ENCODE results near the gene FAM234B.

The FAM234B gene

GRCh38 chr12:13044002-13044905 is at the start of gene FAM234B:
Gene FAM234B (plus strand): TSS chr12:13044381. CDS start chr12:13044404, 23 bp downstream.
- FAIRE-seq (peak; percentile 71), DNase-seq (ENCODE audit: extremely low spot score, insufficient read length, low read depth) (peak; percentile 71)

DNA sequence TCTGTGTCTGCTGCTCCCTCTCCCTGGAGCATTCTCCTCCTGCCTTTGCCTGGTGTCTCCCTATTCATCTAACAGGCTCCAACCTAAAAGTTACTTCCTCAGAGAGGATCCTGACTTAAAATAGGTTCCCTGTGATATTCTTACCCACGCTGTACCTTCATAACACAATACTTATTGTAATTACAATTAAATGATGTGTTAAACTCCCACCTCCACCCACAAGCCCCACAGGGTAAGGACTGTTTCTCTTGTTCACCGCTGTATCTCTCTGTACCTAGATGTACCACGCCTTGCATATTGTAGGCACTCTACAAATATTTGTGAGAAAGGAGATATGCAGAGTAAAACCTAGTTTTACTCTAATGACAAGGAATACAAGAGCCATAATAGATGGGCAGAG is 49.1 kb upstream of the FAM234B start:
- FAIRE-seq, result no peak
- DNase-seq (ENCODE audit: extremely low spot score, insufficient read length, low read depth), result no peak

GRCh38 chr12:12996209-12996608 is 48.0 kb upstream of the FAM234B start:
- DNase-seq (ENCODE audit: extremely low spot score, insufficient read length, low read depth) (no peak), FAIRE-seq (no peak)

- FAIRE-seq (no peak), DNase-seq (ENCODE audit: extremely low spot score, insufficient read length, low read depth) (no peak)
These were observed 47.0 kb upstream of the FAM234B start for GRCh38 chr12:12997156-12997555.

GRCh38 chr12:12997734-12998133 is 46.4 kb upstream of the FAM234B start:
- FAIRE-seq (no peak), DNase-seq (ENCODE audit: extremely low spot score, insufficient read length, low read depth) (no peak)

- DNase-seq (ENCODE audit: extremely low spot score, insufficient read length, low read depth) (no peak), FAIRE-seq (no peak)
These were observed 45.9 kb upstream of the FAM234B start for GRCh38 chr12:12998248-12998647.

GRCh38 chr12:12999271-12999958 is 44.8 kb upstream of the FAM234B start:
- no peak for FAIRE-seq
- no peak for DNase-seq (ENCODE audit: extremely low spot score, insufficient read length, low read depth)

- FAIRE-seq (peak; percentile 75), DNase-seq (ENCODE audit: extremely low spot score, insufficient read length, low read depth) (peak; percentile 94)
These were observed 44.1 kb upstream of the FAM234B start, which contains the start of gene HEBP1 for GRCh38 chr12:12999959-13000615. Gene HEBP1 (minus strand): TSS chr12:13000265. CDS start chr12:13000114, 151 bp downstream.

DNA sequence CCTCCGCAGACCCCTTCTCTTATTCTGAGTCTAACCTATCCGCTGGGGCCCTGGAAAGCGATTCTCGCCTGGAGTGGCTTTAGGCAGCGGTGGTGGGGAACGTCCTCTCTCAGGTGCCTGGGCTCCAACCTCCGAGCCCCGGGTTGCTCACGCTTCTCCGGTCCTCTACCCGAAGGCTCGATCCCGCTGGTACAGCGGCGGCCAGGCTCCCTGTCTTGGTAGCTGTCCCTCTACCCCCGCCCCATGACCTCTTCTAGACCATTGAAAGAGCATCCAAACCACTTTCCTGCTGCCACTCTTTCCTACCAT is 43.6 kb upstream of the FAM234B start:
- DNase-seq (ENCODE audit: extremely low spot score, insufficient read length, low read depth) (no peak), FAIRE-seq (no peak)

- DNase-seq (ENCODE audit: extremely low spot score, insufficient read length, low read depth), result no peak
These were observed 43.0 kb upstream of the FAM234B start for GRCh38 chr12:13000925-13001774.

DNA sequence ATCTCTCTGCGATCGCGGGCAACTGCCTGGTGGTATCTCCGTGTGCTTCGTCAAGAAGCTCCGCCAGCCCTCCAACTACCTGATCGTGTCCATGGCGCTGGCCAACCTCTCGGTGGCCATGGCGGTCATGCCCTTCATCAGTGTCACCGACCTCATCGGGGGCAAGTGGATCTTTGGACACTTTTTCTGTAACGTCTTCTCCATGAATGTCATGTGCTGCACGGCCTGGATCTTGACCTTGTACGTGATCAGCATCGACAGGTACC is 42.5 kb upstream of the FAM234B start:
- FAIRE-seq (no peak), DNase-seq (ENCODE audit: extremely low spot score, insufficient read length, low read depth) (no peak)

More at GRCh38 chr12:13000925-13001774, 43.0 kb upstream of the FAM234B start:
- no peak for FAIRE-seq

DNA sequence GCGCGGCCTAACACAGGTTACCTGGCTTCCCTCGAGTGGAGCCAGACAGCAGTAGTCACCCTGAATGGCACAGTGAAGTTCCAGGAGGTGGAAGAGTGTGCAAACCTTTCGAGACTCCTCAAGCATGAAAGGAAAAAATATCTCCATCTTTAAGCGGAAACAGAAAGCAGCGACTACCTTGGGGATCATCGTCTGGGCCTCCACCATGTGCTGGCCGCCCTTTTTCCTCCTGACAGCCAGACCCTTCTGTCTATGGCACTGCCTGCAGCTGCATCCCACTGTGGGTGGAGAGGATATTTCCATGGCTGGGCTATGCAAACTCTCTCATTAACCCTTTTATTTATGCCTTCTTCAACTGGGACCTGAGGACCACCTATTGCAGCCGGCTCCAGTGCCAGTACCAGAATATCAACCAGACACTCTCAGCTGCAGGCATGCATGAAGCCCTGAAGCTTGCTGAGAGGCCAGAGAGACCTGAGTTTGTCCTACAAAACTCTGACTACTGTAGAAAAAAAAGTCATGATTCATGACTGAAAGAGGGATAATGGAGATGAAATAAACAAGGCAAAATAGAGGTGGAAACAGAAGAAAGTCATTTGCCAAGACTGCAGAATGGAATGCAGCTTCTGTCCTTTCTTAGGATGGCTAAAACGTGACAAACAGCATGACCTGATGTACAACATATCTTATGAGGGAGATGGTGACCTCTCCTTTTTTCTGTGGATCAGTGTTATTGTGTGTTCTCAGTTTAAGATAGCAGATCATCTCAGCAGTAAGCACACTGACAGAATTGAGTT is 41.7 kb upstream of the FAM234B start:
- DNase-seq (ENCODE audit: extremely low spot score, insufficient read length, low read depth) (no peak), FAIRE-seq (no peak)

DNA sequence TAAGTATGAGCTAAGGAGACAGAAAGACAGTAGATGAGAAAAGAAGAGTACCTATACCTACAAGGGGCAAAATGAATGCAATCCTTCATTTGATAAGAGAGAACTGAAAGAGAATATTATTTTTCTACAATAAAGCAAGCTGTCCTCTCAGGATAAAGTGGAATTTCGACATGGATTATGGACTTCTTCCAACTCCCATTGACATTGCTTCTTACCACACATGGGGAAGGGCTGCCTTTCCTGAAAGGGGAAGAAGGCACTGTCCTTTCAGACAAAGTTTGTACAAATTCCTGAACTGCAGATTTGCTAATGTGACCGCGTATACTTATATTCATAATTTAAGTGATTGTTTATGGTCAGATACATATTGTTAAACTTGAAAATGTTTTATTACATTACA is 39.8 kb upstream of the FAM234B start:
- no peak for DNase-seq (ENCODE audit: extremely low spot score, insufficient read length, low read depth)
- FAIRE-seq, result no peak

GRCh38 chr12:13004986-13005385 is 39.2 kb upstream of the FAM234B start:
- DNase-seq (ENCODE audit: extremely low spot score, insufficient read length, low read depth) (no peak), FAIRE-seq (no peak)

GRCh38 chr12:13005649-13006048 is 38.5 kb upstream of the FAM234B start:
- DNase-seq (ENCODE audit: extremely low spot score, insufficient read length, low read depth), result no peak
- no peak for FAIRE-seq

- FAIRE-seq (no peak), DNase-seq (ENCODE audit: extremely low spot score, insufficient read length, low read depth) (no peak)
These were observed 36.5 kb upstream of the FAM234B start for GRCh38 chr12:13007496-13008233.

GRCh38 chr12:13008741-13009380 is 35.3 kb upstream of the FAM234B start:
- DNase-seq (ENCODE audit: extremely low spot score, insufficient read length, low read depth) (no peak), FAIRE-seq (no peak)

DNA sequence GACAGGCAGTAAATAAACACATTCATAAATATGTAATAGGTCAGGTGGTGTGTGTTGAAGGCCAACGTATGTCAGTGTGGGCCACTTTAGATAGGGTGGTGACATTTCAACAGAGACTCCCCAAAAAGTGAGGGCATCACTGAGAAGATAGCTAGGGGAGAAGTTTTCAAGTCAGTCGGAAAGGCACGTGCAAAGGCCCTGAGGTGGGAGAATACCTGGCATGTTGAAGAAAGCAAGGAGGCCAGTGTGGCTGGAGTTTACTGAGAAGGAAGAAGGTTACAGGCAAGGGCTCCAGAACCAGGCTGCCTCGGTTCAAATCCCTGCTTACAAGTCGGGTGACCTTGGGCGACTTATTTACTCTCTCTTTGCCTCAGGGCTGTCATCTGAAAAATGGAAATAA is 33.1 kb upstream of the FAM234B start:
- DNase-seq (ENCODE audit: extremely low spot score, insufficient read length, low read depth) (no peak), FAIRE-seq (no peak)
